Psoas muscle (tissue), 8 donors: ENCODE measurements around the gene ZC3H10. TPM values are rescaled to one million over a fixed set of nuclear protein-coding genes. Genes with fewer than 3 reads are reported as not detected.
A peak's percentile ranks its signal among the peaks of the same experiment; 100 is the strongest.

Experiments
- ATAC-seq, 4 donors: fragments of 200-7000 bp; cut with Tn5 transposase; one replicate each; pipeline ENCODE4 v1.9.1; 2020; ENCODE audit warnings: moderate library complexity in 3 of 4, mild to moderate bottlenecking in 2 of 4
- DNase-seq, 2 donors: peaks; one replicate each; pipeline ENCODE4 v3.0.0-alpha.2; 2020
- H3K27ac ChIP-seq: fragments of 200-600 bp; one replicate; pipeline ENCODE4 v1.8.0; 2022
- H3K27me3 ChIP-seq, 3 donors: fragments of 200-600 bp in 1 of 3; one replicate each; pipeline versions ENCODE4 v1.6.1 to v1.8.0; 2013 to 2022; ENCODE audit warnings: low read length in 2 of 3, mild to moderate bottlenecking in 2 of 3, moderate library complexity in 1 of 3; ENCODE audit not compliant: insufficient read depth in 3 of 3
- H3K36me3 ChIP-seq, 2 donors: fragments of 200-600 bp in 1 of 2; one replicate each; pipeline versions ENCODE4 v1.6.1 to v1.8.0; 2013 to 2022; ENCODE audit warnings: low read depth in 1 of 2, mild to moderate bottlenecking in 1 of 2, moderate library complexity in 1 of 2; ENCODE audit not compliant: insufficient read depth in 1 of 2
- H3K4me1 ChIP-seq: fragments of 200-600 bp; one replicate; pipeline ENCODE4 v1.8.0; 2022
- H3K4me3 ChIP-seq: fragments of 200-600 bp; one replicate; pipeline ENCODE4 v1.8.0; 2022; ENCODE audit warnings: mild to moderate bottlenecking
- H3K9me3 ChIP-seq: fragments of 200-600 bp; one replicate; pipeline ENCODE4 v1.8.0; 2022
- WGBS, 3 donors: extraction: QIAGEN DNeasy Blood & Tissue Kit; methylation state at CpG; one replicate each; pipeline versions ENCODE4 v1.1.6 to v1.1.7; 2013; 5-methylcytosine and 5-hydroxymethylcytosine counted together
- intact Hi-C, 2 donors: fragments of 100-400 bp; cut with DNase I; formaldehyde crosslinking; loops; one replicate each; pipeline versions ENCODE4 v1.11.0 to v1.14.2; 2022
- polyA plus RNA-seq, 3 donors: library from polyadenylated mRNA; stranded (reverse); fragments of 200-250 nt; gene quantifications; one replicate each; pipeline ENCODE4 v1.2.3, GENCODE V29; 2013
- total RNA-seq, 4 donors: library from RNA; stranded (reverse); fragmentation: NEBNext Ultra II Directional in 2 of 4; extraction: Animal tissue kit (Norgen Biotek cat#: 25700) in 2 of 4; gene quantifications; one replicate each; pipeline versions ENCODE4 v1.2.1 to v1.2.4, GENCODE V29; 2021 to 2023
- TF ChIP-seq, protein P1 (sequence below): fragments of 200-600 bp; IDR thresholded peaks from one replicate; pipeline ENCODE4 v1.8.0; 2022; ENCODE audit warnings: antibody characterized with exemption
- donor health status: healthy with polysubstance abuse.
- donor health status: DM: no; HTN: no; CAD: no; lungs with moderate emphysema.
- donor health status: Bipolar disorder and iron deficiency.
- donor health status: healthy.
- donor health status: DM: yes; HTN: yes; CAD: no.
- donor health status: DM: no; HTN: no; CAD: no.
- donor health status: DM: no; HTN: no; CAD: no.
- donor health status: DM: yes; HTN: yes; CAD: no.

Gene ZC3H10
- total and polyA plus RNA-seq, 7 donors, result 3.5 to 10.3 (median 5.4) TPM

DNA sequence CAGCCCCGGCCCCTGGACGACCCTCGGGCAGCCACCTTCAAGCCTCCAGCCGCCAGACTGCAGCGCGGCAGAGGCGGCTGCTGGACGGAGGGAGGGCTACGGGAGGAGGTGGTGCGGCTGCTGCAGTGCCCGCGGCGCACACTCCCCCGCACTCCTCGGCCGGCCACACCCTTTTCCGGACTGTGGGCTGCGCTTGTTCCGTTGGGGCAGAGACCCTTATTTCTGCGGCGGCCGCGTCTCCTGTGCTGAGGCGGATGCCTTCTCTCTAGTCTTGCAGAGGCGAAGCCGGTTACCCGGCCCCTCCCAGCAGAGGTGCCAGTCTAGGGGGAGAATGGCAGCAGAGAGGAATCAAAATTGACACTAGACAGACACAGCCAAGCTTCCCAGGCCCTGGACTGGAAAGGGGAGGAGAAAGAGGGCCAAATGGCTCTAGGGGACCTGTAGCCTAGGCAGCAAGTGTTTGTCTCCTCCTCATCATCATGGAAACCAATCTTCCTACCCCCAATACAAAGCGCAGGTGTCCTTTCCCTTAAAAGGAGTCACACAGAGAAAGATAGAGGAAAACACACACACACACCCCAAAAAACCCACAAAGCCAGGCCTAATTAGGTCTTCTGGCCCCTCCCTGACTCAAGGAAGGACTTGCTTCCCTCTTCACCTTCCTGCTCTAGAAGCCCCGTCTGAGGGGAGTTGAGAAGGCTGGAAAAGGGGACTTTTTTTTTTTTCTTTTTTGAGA, 11.3 kb downstream of the ZC3H10 start:
- TF ChIP-seq, protein P1, sequence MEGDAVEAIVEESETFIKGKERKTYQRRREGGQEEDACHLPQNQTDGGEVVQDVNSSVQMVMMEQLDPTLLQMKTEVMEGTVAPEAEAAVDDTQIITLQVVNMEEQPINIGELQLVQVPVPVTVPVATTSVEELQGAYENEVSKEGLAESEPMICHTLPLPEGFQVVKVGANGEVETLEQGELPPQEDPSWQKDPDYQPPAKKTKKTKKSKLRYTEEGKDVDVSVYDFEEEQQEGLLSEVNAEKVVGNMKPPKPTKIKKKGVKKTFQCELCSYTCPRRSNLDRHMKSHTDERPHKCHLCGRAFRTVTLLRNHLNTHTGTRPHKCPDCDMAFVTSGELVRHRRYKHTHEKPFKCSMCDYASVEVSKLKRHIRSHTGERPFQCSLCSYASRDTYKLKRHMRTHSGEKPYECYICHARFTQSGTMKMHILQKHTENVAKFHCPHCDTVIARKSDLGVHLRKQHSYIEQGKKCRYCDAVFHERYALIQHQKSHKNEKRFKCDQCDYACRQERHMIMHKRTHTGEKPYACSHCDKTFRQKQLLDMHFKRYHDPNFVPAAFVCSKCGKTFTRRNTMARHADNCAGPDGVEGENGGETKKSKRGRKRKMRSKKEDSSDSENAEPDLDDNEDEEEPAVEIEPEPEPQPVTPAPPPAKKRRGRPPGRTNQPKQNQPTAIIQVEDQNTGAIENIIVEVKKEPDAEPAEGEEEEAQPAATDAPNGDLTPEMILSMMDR, result no peak

GRCh38 chr12:56129942-56130495, 12.0 kb downstream of the ZC3H10 start:
- peaks cover 0 to 47% of the 10 kb centered on the region in 2 donors for H3K36me3 ChIP-seq
- WGBS, 3 donors, result 23 to 35% (median 23%) methylated on average over 22 of the region's 22 CpGs
- DNase-seq (peak; percentile 28 to 67), ATAC-seq (no peak)
- H3K27ac ChIP-seq, result peak overlapping the region; percentile 95
- intact Hi-C loops, result loop anchor here (5.0 to 10.0 kb wide), 3 partner anchors 127 to 337 kb away; partner anchors contain the start of genes SPRYD4 (in 2 of the 2) and ANKRD52 (in 1 of the 2)
- peaks cover 23% of the 10 kb centered on the region for H3K4me1 ChIP-seq
- TF ChIP-seq, protein P1, result no peak
- no peaks in the 10 kb centered on the region for H3K9me3 ChIP-seq
- no peaks in the 10 kb centered on the region for H3K27me3 ChIP-seq
- peak overlapping the region; percentile 86 for H3K4me3 ChIP-seq

More for the DNA sequence above, 11.3 kb downstream of the ZC3H10 start:
- no peaks in the 10 kb centered on the region for H3K27me3 ChIP-seq
- H3K36me3 ChIP-seq, result peaks cover 0 to 41% of the 10 kb centered on the region in 2 donors
- H3K9me3 ChIP-seq, result no peaks in the 10 kb centered on the region
- peak overlapping the region; percentile 95 for H3K27ac ChIP-seq
- H3K4me1 ChIP-seq, result peaks cover 23% of the 10 kb centered on the region
- peak overlapping the region; percentile 86 for H3K4me3 ChIP-seq
- whole genome bisulfite sequencing, 3 donors, result 2 to 4% (median 3%) methylated on average over 29 of the region's 29 CpGs
- intact Hi-C loops, result loop anchor here (5.0 to 10.0 kb wide), 3 partner anchors 128 to 338 kb away; partner anchors contain the start of genes SPRYD4 (in 2 of the 2) and ANKRD52 (in 1 of the 2)
- DNase-seq (peak; percentile 69 to 80), ATAC-seq (peak; percentile 37 to 59 (median 46))

DNA sequence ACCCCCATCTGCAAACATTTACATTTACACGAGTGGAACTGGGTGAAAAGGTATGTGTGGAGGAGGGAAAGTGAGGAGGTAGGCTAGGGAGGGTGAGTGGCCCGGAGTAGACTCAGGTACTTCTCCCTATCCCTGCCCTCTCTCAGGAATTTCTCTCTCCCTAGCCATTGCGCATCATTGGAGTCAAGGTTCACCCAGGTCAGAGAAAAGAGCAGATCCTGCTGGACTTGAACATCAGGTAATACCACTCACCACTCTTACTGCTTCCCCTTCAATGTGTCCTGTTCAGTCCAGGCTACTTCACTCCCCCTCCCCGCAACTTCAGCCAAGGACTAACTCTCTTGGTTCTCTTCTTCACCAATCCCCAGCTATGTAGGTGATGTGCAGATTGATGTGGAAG, 12.8 kb downstream of the ZC3H10 start:
- intact Hi-C loops, result no loop called here
- ATAC-seq, result no peak
- TF ChIP-seq, protein P1, result no peak

GRCh38 chr12:56134897-56135296, 16.8 kb downstream of the ZC3H10 start:
- no peaks in the 10 kb centered on the region for H3K9me3 ChIP-seq
- no peaks in the 10 kb centered on the region for H3K27me3 ChIP-seq
- H3K36me3 ChIP-seq, result peaks cover 15 to 96% of the 10 kb centered on the region in 2 donors
- no peak overlapping the region for H3K4me3 ChIP-seq
- no peak for DNase-seq
- peaks cover 5% of the 10 kb centered on the region for H3K4me1 ChIP-seq
- WGBS, 3 donors, result 97 to 98% (median 97%) methylated on average over 6 of the region's 6 CpGs
- H3K27ac ChIP-seq, result no peak overlapping the region
- intact Hi-C loops, result no loop called here
- TF ChIP-seq, protein P1, result no peak
- no peak for ATAC-seq

More for the DNA sequence above, 12.8 kb downstream of the ZC3H10 start:
- H3K9me3 ChIP-seq, result no peaks in the 10 kb centered on the region
- H3K36me3 ChIP-seq, result peaks cover 0 to 56% of the 10 kb centered on the region in 2 donors
- H3K4me1 ChIP-seq, result peaks cover 23% of the 10 kb centered on the region
- H3K4me3 ChIP-seq, result no peak overlapping the region
- no peak for DNase-seq
- H3K27ac ChIP-seq, result no peak overlapping the region
- 87 to 89% (median 88%) methylated on average over 4 of the region's 4 CpGs for WGBS, 3 donors
- no peaks in the 10 kb centered on the region for H3K27me3 ChIP-seq
